Measurements from ENCODE around the gene KLF13.

GRCh38 chr15:31381801-31382712 is 55.4 kb downstream of the KLF13 start:
- TF ChIP-seq CTCF (IDR thresholded peaks at IDR 0.05) = no peak
- no peak for TF ChIP-seq MYC (IDR thresholded peaks at IDR 0.05; ENCODE audit: borderline replicate concordance, low read length)
- TF ChIP-seq POLR2A (IDR thresholded peaks at IDR 0.05; ENCODE audit: low read length) = no peak
- TF ChIP-seq EP300 (IDR thresholded peaks at IDR 0.05) = no peak
- TF ChIP-seq HDAC2 (IDR thresholded peaks at IDR 0.05) = no peak
- no peak for TF ChIP-seq RAD21 (conservative IDR thresholded peaks at IDR 0.05 in 1 of 2, IDR thresholded peaks at IDR 0.05 in 1 of 2)
- no peak for TF ChIP-seq EHMT2 (IDR thresholded peaks at IDR 0.05; ENCODE audit: low read depth)
- TF ChIP-seq, protein P1, sequence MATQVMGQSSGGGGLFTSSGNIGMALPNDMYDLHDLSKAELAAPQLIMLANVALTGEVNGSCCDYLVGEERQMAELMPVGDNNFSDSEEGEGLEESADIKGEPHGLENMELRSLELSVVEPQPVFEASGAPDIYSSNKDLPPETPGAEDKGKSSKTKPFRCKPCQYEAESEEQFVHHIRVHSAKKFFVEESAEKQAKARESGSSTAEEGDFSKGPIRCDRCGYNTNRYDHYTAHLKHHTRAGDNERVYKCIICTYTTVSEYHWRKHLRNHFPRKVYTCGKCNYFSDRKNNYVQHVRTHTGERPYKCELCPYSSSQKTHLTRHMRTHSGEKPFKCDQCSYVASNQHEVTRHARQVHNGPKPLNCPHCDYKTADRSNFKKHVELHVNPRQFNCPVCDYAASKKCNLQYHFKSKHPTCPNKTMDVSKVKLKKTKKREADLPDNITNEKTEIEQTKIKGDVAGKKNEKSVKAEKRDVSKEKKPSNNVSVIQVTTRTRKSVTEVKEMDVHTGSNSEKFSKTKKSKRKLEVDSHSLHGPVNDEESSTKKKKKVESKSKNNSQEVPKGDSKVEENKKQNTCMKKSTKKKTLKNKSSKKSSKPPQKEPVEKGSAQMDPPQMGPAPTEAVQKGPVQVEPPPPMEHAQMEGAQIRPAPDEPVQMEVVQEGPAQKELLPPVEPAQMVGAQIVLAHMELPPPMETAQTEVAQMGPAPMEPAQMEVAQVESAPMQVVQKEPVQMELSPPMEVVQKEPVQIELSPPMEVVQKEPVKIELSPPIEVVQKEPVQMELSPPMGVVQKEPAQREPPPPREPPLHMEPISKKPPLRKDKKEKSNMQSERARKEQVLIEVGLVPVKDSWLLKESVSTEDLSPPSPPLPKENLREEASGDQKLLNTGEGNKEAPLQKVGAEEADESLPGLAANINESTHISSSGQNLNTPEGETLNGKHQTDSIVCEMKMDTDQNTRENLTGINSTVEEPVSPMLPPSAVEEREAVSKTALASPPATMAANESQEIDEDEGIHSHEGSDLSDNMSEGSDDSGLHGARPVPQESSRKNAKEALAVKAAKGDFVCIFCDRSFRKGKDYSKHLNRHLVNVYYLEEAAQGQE (IDR thresholded peaks at IDR 0.05) = no peak

Data from A549 (cell line).